Uterine smooth muscle cell (primary cell): ENCODE results near the gene GCKR. TPM values are rescaled to one million over a fixed set of nuclear protein-coding genes. Genes with fewer than 3 reads are reported as not detected.

ENCODE experiments used
- total RNA-seq: library from RNA; depleted of rRNA; stranded (reverse); fragments of >200 nt; gene quantifications from 2 replicates; pipeline ENCODE4 v1.2.3, GENCODE V29; 2014

The GCKR gene, protein sequence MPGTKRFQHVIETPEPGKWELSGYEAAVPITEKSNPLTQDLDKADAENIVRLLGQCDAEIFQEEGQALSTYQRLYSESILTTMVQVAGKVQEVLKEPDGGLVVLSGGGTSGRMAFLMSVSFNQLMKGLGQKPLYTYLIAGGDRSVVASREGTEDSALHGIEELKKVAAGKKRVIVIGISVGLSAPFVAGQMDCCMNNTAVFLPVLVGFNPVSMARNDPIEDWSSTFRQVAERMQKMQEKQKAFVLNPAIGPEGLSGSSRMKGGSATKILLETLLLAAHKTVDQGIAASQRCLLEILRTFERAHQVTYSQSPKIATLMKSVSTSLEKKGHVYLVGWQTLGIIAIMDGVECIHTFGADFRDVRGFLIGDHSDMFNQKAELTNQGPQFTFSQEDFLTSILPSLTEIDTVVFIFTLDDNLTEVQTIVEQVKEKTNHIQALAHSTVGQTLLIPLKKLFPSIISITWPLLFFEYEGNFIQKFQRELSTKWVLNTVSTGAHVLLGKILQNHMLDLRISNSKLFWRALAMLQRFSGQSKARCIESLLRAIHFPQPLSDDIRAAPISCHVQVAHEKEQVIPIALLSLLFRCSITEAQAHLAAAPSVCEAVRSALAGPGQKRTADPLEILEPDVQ
- 0.12 and 0.22 TPM in 2 replicates for total RNA-seq

DNA sequence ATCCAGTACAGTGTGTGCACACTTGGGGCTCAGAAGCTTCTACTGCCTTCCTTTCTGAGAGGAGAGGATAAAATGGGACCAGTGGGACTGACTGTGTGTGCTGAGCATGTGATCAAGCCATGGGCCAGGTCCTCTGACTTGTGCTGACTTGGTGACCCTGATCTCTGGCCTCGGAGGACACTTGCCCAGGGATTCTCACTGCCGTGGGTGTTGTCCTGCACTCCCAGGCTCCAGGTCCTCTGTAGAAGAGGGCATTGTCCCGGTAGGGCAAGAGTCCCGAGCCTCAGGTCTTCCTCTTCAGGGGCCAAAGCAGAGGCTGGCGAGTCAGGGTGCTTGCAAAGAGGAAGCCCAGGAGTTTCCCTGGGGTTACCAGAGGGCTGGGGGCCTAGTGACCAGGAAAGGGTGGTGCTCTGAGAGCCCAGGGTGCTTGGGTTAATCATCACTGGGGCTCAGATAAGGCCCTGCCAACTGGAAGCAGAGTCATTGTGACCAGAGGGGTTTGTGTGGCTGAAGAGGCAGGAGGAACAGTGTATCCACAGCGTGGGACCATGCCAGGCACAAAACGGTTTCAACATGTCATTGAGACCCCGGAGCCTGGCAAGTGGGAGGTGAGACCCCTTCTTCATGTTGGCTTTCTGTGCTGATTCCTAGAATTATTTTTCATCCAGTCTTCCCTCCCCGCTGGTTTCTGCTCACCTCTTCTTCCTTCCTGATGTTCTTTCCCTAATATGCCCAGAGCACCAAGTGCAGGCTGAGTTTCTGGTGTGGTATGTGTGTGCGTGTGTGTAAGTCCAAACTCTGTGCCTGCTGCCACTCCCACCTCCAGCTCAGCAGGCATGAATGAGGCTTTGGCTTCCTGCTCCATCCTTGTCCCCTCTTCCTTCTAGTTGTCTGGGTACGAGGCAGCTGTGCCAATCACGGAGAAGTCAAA, at the start of gene GCKR:
GCKR (plus strand) TSS at position 483 of the 931 bp plus-strand sequence; CDS start at position 549, 66 bp downstream.

DNA sequence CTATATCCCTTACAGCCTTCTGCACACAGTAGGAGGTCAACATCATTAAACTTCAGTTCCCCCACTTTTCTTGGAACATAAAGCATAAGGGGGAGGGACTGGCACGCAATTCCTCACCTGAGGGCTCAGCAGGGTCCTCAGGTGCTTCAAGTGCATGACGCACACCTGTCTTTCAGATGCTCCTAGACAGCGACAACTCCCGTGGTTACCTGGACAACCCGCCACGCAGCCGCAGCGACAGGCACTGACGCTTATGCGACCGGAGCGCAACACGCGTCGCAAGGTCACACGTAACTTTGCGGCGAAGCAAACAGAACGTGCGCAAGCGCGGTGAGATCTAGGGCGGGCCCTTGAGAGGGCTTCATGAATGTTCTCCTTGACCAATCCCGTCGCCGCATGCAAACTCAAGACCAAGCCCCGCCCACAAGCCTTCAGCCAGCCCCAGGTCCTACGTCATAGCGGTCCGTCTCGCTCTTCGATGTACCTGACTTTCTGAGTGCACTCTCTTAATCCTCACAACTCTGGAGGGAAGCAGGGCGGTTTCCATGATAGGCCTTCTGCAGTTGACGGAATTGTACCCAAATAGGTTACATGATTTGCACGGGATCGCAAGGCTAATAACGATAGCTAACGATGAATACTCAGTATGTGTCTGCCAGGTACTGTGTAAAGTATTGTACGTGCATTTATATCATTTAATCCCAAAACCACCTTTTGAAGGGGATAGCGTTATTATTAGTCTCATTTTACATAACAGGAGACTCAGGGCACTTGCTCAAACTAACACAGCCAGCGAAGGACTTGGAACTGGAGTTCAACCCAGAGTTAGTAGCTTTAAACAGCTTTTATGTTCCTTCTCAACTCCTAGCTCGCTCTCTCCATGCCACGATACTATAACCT, 6.9 kb upstream of the GCKR start, which contains the start of gene IFT172:
IFT172 (minus strand) TSS at position 246 of the 900 bp plus-strand sequence; CDS start at position 156, 90 bp downstream.

DNA sequence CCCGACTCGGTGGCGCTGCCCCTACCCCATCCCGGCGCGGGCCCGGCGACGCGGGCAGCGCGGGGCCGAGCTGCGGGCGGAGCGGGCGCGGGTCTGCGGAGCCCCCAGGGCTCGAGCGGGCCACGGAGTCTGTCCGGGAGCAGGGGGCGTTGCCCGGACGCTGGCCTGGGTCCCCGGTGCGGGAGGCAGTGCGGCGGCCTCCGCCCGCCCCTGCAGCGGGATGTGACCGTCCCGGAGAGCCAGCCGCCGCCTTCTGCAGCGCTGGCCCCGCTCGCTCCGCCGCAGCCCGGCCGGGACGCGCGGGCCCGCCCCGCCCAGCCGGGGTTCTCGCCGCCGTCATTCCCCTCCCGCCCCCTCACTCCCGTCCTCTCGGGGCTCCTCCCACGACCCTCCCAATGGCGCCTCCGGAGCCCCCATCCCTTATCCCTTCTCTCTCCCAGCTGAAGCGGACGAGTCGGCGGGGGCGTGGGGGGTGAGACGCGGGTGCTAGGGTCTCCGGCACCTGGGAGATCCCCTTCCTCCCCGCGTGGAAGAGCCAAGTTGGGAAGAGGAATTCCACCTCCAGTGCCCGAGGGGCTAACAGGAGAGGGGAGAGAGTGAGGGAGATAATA, 1.6 kb upstream of the GCKR start, which contains the start of gene FNDC4:
FNDC4 (minus strand) TSS at position 257 of the 611 bp plus-strand sequence. CDS start 521 bp downstream, outside the sequence.

Other genes with a start within 250 kb of the GCKR start
- 0.66 and 0.87 TPM in 2 replicates for gene SLC30A3, start 233.8 kb upstream of the GCKR start, total RNA-seq
- not detected in 2 replicates for gene DNAJC5G, start 221.4 kb upstream of the GCKR start, total RNA-seq
- gene TRIM54, start 214.4 kb upstream of the GCKR start, total RNA-seq = 0.33 and 0.37 TPM in 2 replicates
- gene UCN, start 188.4 kb upstream of the GCKR start, total RNA-seq = 0.22 and 1.00 TPM in 2 replicates
- gene MPV17, start 173.7 kb upstream of the GCKR start, total RNA-seq = 48.6 and 95.3 TPM in 2 replicates
- 19.6 and 24.0 TPM in 2 replicates for gene GTF3C2, start 140.1 kb upstream of the GCKR start, total RNA-seq
- gene EIF2B4, start 126.5 kb upstream of the GCKR start, total RNA-seq = 26.9 and 34.5 TPM in 2 replicates
- 149 and 170 TPM in 2 replicates for gene SNX17, start 126.2 kb upstream of the GCKR start, total RNA-seq
- gene ZNF513, start 116.1 kb upstream of the GCKR start, total RNA-seq = 9.0 and 11.1 TPM in 2 replicates
- 77.2 and 144 TPM in 2 replicates for gene PPM1G, start 87.2 kb upstream of the GCKR start, total RNA-seq
- gene NRBP1, start 68.2 kb upstream of the GCKR start, total RNA-seq = 106 and 128 TPM in 2 replicates
- gene KRTCAP3, start 54.5 kb upstream of the GCKR start, total RNA-seq = not detected in 2 replicates
- gene IFT172, start 7.1 kb upstream of the GCKR start, total RNA-seq = 40.7 and 41.4 TPM in 2 replicates
- gene FNDC4, start 1.6 kb upstream of the GCKR start, total RNA-seq = 15.6 and 16.6 TPM in 2 replicates
- 27.1 and 33.2 TPM in 2 replicates for gene ZNF512, start 86.2 kb downstream of the GCKR start, total RNA-seq
- 1.7 and 2.0 TPM in 2 replicates for gene CCDC121, start 132.2 kb downstream of the GCKR start, total RNA-seq
- 33.9 and 55.4 TPM in 2 replicates for gene GPN1, start 132.2 kb downstream of the GCKR start, total RNA-seq
- gene SUPT7L, start 166.8 kb downstream of the GCKR start, total RNA-seq = 18.5 and 22.0 TPM in 2 replicates
- gene SLC4A1AP, start 167.1 kb downstream of the GCKR start, total RNA-seq = 31.4 and 36.9 TPM in 2 replicates